Activated CD4-positive, alpha-beta memory T cell treated with anti-CD3 and anti-CD28 coated beads, Interleukin-2, amount 10 ng/mL, durations not matched to agents 7 days and 5 days (primary cell): ENCODE results near the gene HCFC1. TPM values are rescaled to one million over a fixed set of nuclear protein-coding genes. Genes with fewer than 3 reads are reported as not detected.
A peak's percentile ranks its signal among the peaks of the same experiment; 100 is the strongest.

Experiments used
- CTCF ChIA-PET: fragments of 350-600 bp; sonication (Branson Sonifier 250); formaldehyde crosslinking; loops from one replicate; lab custom pipeline; 2021; ENCODE audit warnings: antibody characterized with exemption, inconsistent platforms; lab: Charles Lee
- POLR2A ChIA-PET: fragments of 350-600 bp; sonication (Branson Sonifier 250); formaldehyde crosslinking; loops from one replicate; lab custom pipeline; 2021; ENCODE audit warnings: antibody characterized with exemption; lab: Charles Lee
- DNase-seq: peaks from one replicate; pipeline ENCODE4 v3.0.0-alpha.2; 2020
- H3K27ac Mint-ChIP-seq: one replicate; pipeline ENCODE4 v1.8.0; 2021; ENCODE audit warnings: mild to moderate bottlenecking, mixed read lengths
- H3K27me3 Mint-ChIP-seq: one replicate; pipeline ENCODE4 v1.8.0; 2021; ENCODE audit warnings: mixed read lengths
- H3K36me3 Mint-ChIP-seq: one replicate; pipeline ENCODE4 v1.8.0; 2021; ENCODE audit warnings: low read depth, mixed read lengths
- H3K4me1 Mint-ChIP-seq: one replicate; pipeline ENCODE4 v1.8.0; 2021; ENCODE audit warnings: mixed read lengths
- H3K4me3 Mint-ChIP-seq: one replicate; pipeline ENCODE4 v1.8.0; 2021; ENCODE audit warnings: mild to moderate bottlenecking, mixed read lengths
- H3K9me3 Mint-ChIP-seq: one replicate; pipeline ENCODE4 v1.8.0; 2021; ENCODE audit warnings: mixed read lengths
- total RNA-seq, 2 experiments: library from RNA; stranded (reverse); gene quantifications; one replicate each; pipeline ENCODE4 v1.2.3, GENCODE V29; 2021

The HCFC1 gene
- total RNA-seq, 2 experiments from 2014 or later = 88.3 to 93.1 TPM

DNA sequence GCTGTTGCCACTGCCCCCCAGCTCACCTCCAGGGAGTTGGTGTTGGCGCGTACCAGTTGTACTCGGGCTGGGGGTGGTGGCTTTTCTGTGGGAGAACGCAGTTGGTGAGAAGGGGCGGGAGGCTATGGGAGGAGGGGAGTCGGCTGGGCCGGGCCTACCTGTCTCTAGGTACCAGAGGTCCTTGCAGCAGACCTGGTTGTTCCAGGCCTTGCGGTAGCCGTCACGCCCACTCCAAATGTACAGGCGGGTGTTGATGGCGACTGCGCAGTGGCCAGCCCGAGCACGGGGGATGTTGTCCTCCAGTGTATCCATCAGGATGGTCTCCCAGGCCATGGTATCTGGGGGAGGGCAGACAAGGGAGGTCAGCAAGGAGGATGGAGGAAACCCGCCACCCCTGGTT lies 11.5 kb downstream of the HCFC1 start:
- no peaks in the 10 kb centered on the region for H3K9me3 Mint-ChIP-seq
- no peak for DNase-seq
- ChIA-PET CTCF (interaction anchor here (1.6 kb wide), 1 partner anchor 53 kb away, joined by 3 read pairs; no protein-coding TSS in a partner anchor), POLR2A (interaction anchor here (3.9 kb wide), 1 partner anchor 11 kb away, joined by 13 read pairs; the partner anchor contains the start of gene HCFC1)
- no peak overlapping the region for H3K27ac Mint-ChIP-seq
- peaks cover 2% of the 10 kb centered on the region for H3K4me1 Mint-ChIP-seq
- peaks cover 46% of the 10 kb centered on the region for H3K36me3 Mint-ChIP-seq
- no peaks in the 10 kb centered on the region for H3K27me3 Mint-ChIP-seq
- no peak overlapping the region for H3K4me3 Mint-ChIP-seq

DNA sequence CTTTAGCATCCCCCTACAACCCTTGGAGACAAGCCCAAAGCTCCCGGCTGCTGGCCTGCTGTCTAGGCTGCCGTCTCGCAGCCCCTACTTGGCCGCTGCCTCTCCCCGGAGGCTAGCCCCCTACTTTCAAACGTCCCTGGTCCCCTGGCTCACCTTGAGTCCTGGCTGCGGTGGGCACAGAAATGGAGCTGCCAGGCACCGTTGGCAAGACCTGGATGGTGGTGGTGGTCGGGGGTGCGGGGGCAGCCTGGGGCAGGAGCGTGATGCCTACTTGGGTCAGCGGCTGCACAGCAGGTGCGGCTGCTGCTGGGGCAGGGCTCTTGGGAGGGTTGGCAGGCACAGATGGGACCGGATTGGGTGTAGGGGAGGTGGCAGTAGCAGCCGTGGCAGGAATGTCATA lies 12.0 kb downstream of the HCFC1 start:
- H3K27me3 Mint-ChIP-seq = no peaks in the 10 kb centered on the region
- no peak overlapping the region for H3K27ac Mint-ChIP-seq
- ChIA-PET POLR2A (interaction anchor here (3.9 kb wide), 1 partner anchor 11 kb away, joined by 13 read pairs; the partner anchor contains the start of gene HCFC1), CTCF (interaction anchor here (1.6 kb wide), 1 partner anchor 54 kb away, joined by 3 read pairs; no protein-coding TSS in a partner anchor)
- DNase-seq = no peak
- peaks cover 49% of the 10 kb centered on the region for H3K36me3 Mint-ChIP-seq
- no peak overlapping the region for H3K4me3 Mint-ChIP-seq
- H3K4me1 Mint-ChIP-seq = peaks cover 2% of the 10 kb centered on the region
- no peaks in the 10 kb centered on the region for H3K9me3 Mint-ChIP-seq

DNA sequence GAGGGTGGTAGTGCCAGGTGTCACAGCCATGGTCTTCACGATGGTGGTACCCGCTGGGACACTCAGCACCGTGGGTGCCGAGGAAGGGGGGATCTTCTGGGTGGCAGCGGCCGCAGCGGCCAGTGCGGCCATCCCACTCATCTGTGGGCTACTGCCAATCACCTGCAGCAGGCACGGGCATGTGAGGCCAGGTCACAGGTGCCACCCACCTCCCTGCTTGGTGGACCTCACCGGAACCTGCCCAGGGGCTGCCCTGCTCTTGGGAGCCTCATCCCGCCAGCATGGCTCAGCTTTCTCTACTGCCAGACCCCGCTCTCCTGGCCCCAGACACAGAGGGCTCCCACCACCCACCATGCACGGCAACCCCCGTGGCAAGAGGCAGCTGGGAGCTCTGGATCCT lies 13.0 kb downstream of the HCFC1 start:
- ChIA-PET POLR2A (interaction anchor here (1.0 kb wide), 1 partner anchor 12 kb away, joined by 3 read pairs; no protein-coding TSS in a partner anchor), CTCF (no interaction called here)
- no peak for DNase-seq
- Mint-ChIP-seq H3K4me1 (peaks cover 3% of the 10 kb centered on the region), H3K27me3 (no peaks in the 10 kb centered on the region), H3K36me3 (peaks cover 55% of the 10 kb centered on the region), H3K27ac (no peak overlapping the region), H3K4me3 (no peak overlapping the region), H3K9me3 (no peaks in the 10 kb centered on the region)

DNA sequence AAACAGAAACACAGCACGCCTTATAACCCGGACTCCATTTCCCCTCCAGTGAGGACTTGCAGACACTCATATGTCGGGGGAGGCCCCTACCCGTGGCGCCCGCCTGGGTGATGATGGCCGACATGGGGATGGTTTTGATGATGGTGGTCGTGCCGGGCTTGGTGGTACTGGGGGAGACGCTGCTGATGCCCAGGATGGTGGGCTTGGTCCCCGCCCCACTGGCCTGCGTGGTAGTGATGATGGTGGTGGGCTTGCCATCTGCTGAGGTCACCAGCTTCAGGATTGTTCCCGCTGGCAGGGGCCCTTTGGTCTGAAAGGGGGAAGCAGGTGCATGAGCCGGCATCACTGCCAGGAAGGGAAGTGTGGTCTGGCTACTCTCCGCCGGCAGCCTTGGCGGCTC lies 14.4 kb downstream of the HCFC1 start:
- no peaks in the 10 kb centered on the region for H3K9me3 Mint-ChIP-seq
- ChIA-PET CTCF (no interaction called here), POLR2A (no interaction called here)
- H3K4me3 Mint-ChIP-seq = no peak overlapping the region
- no peaks in the 10 kb centered on the region for H3K27me3 Mint-ChIP-seq
- no peak for DNase-seq
- peaks cover 6% of the 10 kb centered on the region for H3K4me1 Mint-ChIP-seq
- no peak overlapping the region for H3K27ac Mint-ChIP-seq
- peaks cover 56% of the 10 kb centered on the region for H3K36me3 Mint-ChIP-seq

DNA sequence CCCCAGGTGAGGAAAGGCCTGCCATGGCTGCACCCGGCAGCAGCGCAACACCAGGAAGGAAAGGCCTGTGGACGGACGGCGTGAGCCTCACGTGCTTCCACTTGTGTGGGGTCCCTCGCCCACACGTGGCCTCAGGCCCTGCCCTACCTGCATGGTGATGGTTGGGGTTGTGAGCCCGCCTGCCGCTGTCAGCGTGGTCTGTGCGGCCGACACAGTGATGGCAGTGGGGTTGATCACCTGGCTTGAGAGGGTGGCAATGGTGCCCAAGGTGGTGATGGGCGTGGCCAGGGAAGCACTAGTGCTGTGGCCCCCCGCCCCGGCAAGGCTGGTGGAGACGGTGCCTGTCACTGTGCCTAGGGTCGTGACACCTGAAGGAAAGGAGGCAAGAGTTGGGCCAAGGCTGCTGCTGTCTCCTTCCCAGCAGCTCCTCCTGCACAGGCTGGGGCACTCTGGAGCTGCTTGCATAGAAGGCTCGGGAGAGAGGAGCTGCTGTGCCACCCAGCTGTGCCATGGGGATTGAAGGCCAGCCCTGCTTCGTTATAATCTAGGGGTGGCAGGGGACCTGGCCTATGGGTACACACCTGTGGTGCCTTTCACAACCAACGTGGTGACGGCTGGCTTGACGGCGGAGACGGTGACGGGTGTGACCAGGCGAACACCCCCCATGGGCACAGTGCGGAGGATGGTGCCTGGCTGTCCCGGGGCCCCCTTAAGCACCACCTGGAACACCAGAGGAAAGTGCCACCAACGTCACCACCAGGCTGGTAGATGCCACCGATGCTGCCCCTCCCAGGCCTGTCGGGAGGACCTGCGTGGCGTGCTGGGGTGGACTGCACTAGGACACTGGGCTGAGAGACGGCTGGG lies 15.3 kb downstream of the HCFC1 start:
- peaks cover 6% of the 10 kb centered on the region for H3K4me1 Mint-ChIP-seq
- CTCF ChIA-PET = no interaction called here

DNA sequence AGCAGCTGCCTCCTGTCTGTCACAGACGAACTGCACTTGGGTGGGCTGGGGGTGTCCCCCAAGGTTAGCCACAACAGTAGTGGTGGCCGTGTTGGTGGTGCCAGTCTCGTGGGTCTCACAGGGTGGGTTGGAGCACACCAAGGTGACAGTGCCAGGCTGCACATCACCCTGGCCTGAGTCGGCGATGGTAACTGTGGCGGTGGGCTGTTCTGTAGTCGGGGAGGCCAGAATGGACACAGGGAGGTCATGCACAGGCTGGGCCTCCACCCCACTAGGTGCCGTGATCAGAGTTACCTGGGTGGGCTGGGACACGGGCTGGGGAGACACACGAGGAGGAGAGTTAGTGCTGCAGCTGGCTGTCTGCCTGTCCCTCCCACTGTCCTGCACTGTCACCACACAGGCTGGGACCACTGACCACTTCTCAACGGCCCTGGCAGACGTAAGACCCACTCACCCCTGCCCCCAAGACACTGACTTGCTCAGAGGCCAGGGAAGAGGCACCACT lies 16.3 kb downstream of the HCFC1 start:
- Mint-ChIP-seq H3K27ac (peak overlapping the region; percentile 34), H3K36me3 (peaks cover 52% of the 10 kb centered on the region), H3K4me1 (peaks cover 10% of the 10 kb centered on the region), H3K27me3 (no peaks in the 10 kb centered on the region), H3K4me3 (no peak overlapping the region), H3K9me3 (no peaks in the 10 kb centered on the region)
- no peak for DNase-seq
- CTCF ChIA-PET = no interaction called here
- POLR2A ChIA-PET = no interaction called here

More for the DNA sequence above, 15.3 kb downstream of the HCFC1 start:
- Mint-ChIP-seq H3K9me3 (no peaks in the 10 kb centered on the region), H3K4me3 (no peak overlapping the region), H3K36me3 (peaks cover 55% of the 10 kb centered on the region), H3K27me3 (no peaks in the 10 kb centered on the region), H3K27ac (no peak overlapping the region)
- DNase-seq = no peak
- POLR2A ChIA-PET = interaction anchor here (1.1 kb wide), 1 partner anchor 28 kb away, joined by 3 read pairs; no protein-coding TSS in a partner anchor

DNA sequence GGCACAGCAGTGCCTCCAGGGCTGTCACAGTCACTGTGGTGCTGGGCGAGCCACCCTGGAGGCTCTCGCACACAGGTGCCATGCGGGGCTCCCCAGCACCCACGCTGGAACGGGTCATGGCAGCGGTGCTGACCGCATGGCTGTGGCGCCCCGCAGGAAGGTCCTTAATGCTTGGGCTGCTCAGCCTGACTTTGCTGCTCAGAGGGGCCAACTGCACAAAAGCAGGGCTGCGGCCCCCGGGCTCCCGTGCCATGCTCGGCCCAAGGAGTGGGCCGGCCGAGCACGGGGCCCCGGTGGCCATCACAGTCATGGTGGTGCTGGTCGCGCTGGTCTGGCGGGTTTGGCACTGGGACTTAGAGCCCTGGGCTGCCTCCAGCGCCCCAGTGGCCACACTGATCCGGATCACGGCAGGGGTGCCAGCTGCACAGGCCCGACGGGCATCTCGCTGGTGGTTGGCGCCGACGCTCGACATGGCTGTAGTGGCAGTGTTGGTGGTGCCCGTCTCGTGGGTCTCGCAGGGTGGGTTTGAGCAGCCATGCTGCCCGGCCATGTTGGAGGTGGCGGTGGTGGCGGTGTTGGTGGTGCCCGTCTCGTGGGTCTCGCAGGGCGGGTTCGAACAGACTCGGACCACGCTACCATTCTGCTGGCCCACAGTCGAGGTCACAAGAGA lies 16.9 kb downstream of the HCFC1 start:
- ChIA-PET CTCF (no interaction called here), POLR2A (no interaction called here)
- peaks cover 49% of the 10 kb centered on the region for H3K36me3 Mint-ChIP-seq
- DNase-seq = no peak
- H3K4me3 Mint-ChIP-seq = no peak overlapping the region
- H3K4me1 Mint-ChIP-seq = peaks cover 10% of the 10 kb centered on the region
- H3K27ac Mint-ChIP-seq = no peak overlapping the region
- H3K9me3 Mint-ChIP-seq = no peaks in the 10 kb centered on the region
- no peaks in the 10 kb centered on the region for H3K27me3 Mint-ChIP-seq

DNA sequence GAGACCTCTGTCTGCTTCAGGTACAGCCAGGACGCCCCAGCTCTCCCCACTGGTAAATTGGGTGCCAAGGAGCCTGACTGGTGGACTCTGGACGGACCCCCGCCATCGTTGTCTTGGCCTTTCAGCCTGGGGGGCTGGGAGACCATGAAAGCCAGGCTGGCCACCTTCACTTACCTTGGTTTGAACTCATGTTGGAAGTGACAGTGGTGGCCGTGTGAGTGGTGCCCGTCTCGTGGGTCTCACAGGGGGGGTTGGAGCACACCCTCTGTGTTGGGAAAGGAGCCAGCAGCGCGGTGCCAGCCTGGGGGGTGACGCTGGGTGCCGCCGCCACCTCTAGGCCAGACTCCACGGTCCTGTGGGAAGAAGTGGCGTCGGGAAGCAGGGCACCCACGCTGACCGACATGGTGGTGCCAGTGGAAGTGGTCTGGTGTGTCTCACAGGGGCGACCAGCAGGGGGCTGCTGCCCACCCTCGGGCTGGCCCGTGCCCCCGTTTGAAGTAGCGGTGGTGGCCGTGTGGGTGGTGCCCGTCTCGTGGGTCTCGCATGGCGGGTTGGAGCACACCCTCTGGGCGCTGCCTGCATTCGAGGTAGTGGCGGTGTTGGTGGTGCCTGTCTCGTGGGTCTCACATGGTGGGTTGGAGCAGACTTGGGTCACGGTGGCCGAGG lies 17.6 kb downstream of the HCFC1 start:
- peaks cover 52% of the 10 kb centered on the region for H3K36me3 Mint-ChIP-seq
- POLR2A ChIA-PET = no interaction called here
- CTCF ChIA-PET = interaction anchor here (1.0 to 1.2 kb wide), 2 partner anchors 16 to 26 kb away, joined by 4 to 5 read pairs; no protein-coding TSS in a partner anchor
- no peak for DNase-seq
- H3K4me1 Mint-ChIP-seq = peaks cover 10% of the 10 kb centered on the region
- no peak overlapping the region for H3K4me3 Mint-ChIP-seq
- no peak overlapping the region for H3K27ac Mint-ChIP-seq
- no peaks in the 10 kb centered on the region for H3K9me3 Mint-ChIP-seq
- no peaks in the 10 kb centered on the region for H3K27me3 Mint-ChIP-seq

DNA sequence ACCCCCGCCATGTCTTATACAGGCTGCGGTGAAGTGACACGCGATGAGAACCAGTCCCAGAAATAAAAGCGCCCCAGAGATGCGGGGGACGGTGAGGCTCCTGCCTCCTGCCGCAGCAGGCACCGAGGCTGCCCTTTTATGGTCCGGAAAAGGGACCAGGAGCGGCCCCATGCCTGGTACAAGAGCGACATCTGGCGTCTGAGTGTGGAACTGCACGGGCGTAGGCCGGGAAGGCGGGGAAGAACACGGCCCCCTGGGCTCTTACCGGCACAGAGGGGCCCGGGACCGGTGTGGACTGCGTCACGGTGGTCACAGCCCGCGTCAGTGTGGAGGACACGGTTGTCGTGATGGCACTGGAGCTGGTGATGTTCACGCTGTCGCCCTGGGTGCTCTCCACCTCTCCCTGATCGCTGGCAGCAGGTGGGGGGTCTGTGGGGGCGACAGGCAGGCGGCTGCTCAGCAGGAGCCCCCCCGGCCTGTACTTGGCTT lies 18.2 kb downstream of the HCFC1 start:
- Mint-ChIP-seq H3K27me3 (no peaks in the 10 kb centered on the region), H3K4me1 (peaks cover 12% of the 10 kb centered on the region), H3K36me3 (peaks cover 52% of the 10 kb centered on the region), H3K4me3 (no peak overlapping the region), H3K27ac (peak overlapping the region; percentile 54), H3K9me3 (no peaks in the 10 kb centered on the region)
- CTCF ChIA-PET = interaction anchor here (1.0 to 1.2 kb wide), 2 partner anchors 17 to 26 kb away, joined by 4 to 5 read pairs; no protein-coding TSS in a partner anchor
- peak; percentile 77 for DNase-seq
- POLR2A ChIA-PET = interaction anchor here (1.1 kb wide), 1 partner anchor 15 kb away, joined by 4 read pairs; no protein-coding TSS in a partner anchor

DNA sequence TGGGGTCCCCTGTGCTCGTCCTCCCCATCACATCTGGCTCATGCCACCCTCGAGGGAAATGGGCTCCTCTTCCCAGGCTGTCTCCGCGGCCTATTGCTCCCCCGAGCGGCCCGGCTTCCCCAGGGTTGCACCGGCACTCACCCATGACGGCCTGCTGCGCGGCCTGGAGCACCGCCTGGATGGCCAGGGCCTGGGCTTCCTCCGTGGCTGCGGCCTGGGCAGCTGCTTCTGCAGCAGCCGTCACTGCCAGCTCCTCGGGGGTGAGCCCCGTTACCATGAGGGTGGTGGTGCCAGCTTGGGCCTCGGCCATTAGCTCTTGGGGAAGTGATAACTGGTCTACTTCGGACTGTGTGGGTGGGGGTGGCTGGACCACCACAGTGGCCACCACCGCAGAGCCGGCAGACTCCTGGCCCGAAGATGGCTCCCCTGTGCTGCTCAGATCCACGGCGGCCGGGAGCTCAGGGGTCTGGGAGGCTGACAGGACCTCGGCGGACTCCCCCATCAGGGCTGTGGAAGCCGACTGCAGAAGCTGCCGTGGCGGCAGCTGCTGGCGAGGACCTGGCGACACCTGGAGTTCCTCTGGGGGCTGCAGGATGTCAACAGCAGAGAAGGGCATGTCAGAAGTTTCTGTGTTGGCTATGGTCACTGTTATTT lies 19.1 kb downstream of the HCFC1 start:
- H3K27me3 Mint-ChIP-seq = no peaks in the 10 kb centered on the region
- CTCF ChIA-PET = interaction anchor here (1.1 to 9.4 kb wide), 2 partner anchors 27 to 138 kb away, joined by 3 to 148 read pairs; partner anchors contain the start of gene ARHGAP4
- H3K36me3 Mint-ChIP-seq = peaks cover 54% of the 10 kb centered on the region
- POLR2A ChIA-PET = interaction anchor here (1.1 to 1.2 kb wide), 2 partner anchors 16 to 28 kb away, joined by 4 to 7 read pairs; no protein-coding TSS in a partner anchor
- no peak for DNase-seq
- H3K4me1 Mint-ChIP-seq = peaks cover 16% of the 10 kb centered on the region
- H3K27ac Mint-ChIP-seq = no peak overlapping the region
- no peaks in the 10 kb centered on the region for H3K9me3 Mint-ChIP-seq
- H3K4me3 Mint-ChIP-seq = no peak overlapping the region

DNA sequence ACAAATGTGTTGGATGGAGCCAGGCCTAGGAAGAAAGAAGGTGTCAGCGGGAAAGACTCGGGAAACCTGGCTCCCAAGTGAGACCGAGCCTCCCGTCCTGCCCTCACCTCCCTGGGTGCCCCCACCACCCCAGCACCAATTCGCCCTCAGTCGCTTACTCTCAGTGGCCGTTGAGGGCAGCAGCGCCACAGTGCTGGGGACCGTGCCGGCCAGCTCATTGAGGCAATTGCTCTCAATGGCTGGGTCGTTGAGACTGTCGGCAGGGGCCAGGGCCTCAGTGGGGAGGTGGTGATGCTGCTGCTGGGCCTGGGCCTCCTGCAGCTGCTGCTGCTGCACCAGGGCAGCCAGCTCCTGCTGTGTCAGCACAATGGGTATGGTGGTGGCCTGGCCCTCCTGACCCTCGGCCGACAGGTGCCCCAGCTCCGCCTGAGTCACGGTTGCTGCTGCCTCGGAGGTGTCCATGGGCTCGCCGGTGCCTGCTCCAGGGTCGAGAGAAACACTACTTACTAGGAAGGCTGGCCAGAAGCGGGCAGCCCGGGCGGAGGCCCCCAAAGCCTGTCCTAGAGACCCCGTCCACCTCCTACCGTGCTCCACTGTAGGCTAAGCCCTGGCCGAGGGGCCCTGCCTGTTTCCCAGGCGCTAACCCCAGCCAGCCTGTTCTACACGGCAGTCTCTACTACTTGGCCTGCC lies 19.8 kb downstream of the HCFC1 start:
- POLR2A ChIA-PET = interaction anchor here (1.2 to 8.7 kb wide), 3 partner anchors 15 to 27 kb away, joined by 4 to 140 read pairs (median 7); partner anchors contain the start of gene ARHGAP4

More for the DNA sequence above, 19.8 kb downstream of the HCFC1 start:
- Mint-ChIP-seq H3K9me3 (no peaks in the 10 kb centered on the region), H3K27me3 (no peaks in the 10 kb centered on the region), H3K27ac (no peak overlapping the region), H3K4me3 (no peak overlapping the region), H3K4me1 (peaks cover 20% of the 10 kb centered on the region), H3K36me3 (peaks cover 50% of the 10 kb centered on the region)
- DNase-seq = no peak
- CTCF ChIA-PET = interaction anchor here (1.1 to 9.4 kb wide), 2 partner anchors 26 to 138 kb away, joined by 3 to 148 read pairs; partner anchors contain the start of gene ARHGAP4
